Endothelial cell of umbilical vein (primary cell): ENCODE measurements around the gene SIPA1L2.

Source experiments
- CTCF ChIP-seq, 2 donors: IDR thresholded peaks; 1 replicate in 1 of 2; 2 replicates in 1 of 2; pipeline ENCODE4 v1.5.1; 2011; ENCODE audit warnings: low read length in 2 of 2, mild to moderate bottlenecking in 2 of 2, moderate library complexity in 2 of 2, control low read depth in 1 of 2, inconsistent platforms in 1 of 2, low read depth in 1 of 2; ENCODE audit not compliant: insufficient read depth in 1 of 2; ENCODE audit errors: extremely low read depth in 1 of 2
- EZH2 ChIP-seq: IDR thresholded peaks from 2 replicates; pipeline ENCODE4 v1.6.1; 2012; ENCODE audit warnings: borderline replicate concordance, low read depth, mild to moderate bottlenecking, moderate library complexity, low read length, inconsistent platforms; ENCODE audit not compliant: severe bottlenecking
- JUN ChIP-seq: IDR thresholded peaks from 2 replicates; pipeline ENCODE4 v1.6.1; 2011; ENCODE audit warnings: borderline replicate concordance, low read depth; ENCODE audit not compliant: insufficient read length, insufficient read depth
- MYC ChIP-seq: IDR thresholded peaks from one replicate; pipeline ENCODE4 v1.6.1; 2011; ENCODE audit warnings: mild to moderate bottlenecking, low read depth, low read length
- POLR2A ChIP-seq: IDR thresholded peaks from 2 replicates; pipeline ENCODE4 v1.6.1; 2012; ENCODE audit warnings: low read depth, mild to moderate bottlenecking, control low read depth, low read length
- POLR2AphosphoS5 ChIP-seq: IDR thresholded peaks from 2 replicates; pipeline ENCODE4 v1.6.1; 2012; ENCODE audit warnings: low read depth, mild to moderate bottlenecking, control low read depth, low read length, moderate library complexity; ENCODE audit not compliant: insufficient read depth
- TF ChIP-seq, protein P1 (sequence below): IDR thresholded peaks from 2 replicates; pipeline ENCODE4 v1.6.1; 2011; ENCODE audit not compliant: insufficient read depth, insufficient read length

GRCh38 chr1:232657426-232658005 is 27.6 kb upstream of the SIPA1L2 start:
- no peak for TF ChIP-seq CTCF (IDR thresholded peaks at IDR 0.05; ENCODE audit: extremely low read depth in 1 of 2, insufficient read depth in 1 of 2, low read depth in 1 of 2, low read length in 2 of 2)
- no peak for TF ChIP-seq POLR2A
- TF ChIP-seq EZH2: no peak
- no peak for TF ChIP-seq POLR2AphosphoS5
- no peak for TF ChIP-seq JUN
- TF ChIP-seq, protein P1, sequence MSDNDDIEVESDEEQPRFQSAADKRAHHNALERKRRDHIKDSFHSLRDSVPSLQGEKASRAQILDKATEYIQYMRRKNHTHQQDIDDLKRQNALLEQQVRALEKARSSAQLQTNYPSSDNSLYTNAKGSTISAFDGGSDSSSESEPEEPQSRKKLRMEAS: no peak
- no peak for TF ChIP-seq MYC
